Effector memory CD4-positive, alpha-beta T cell (primary cell): Measurements from ENCODE around the gene PITPNM3.

Experiments
- DNase-seq, 3 donors: peaks; one replicate each; pipeline ENCODE4 v3.0.0-alpha.2; 2020
- H3K27ac ChIP-seq: 2 replicates; pipeline ENCODE4 v1.7.0; 2013; ENCODE audit warnings: mild to moderate bottlenecking, low read length, moderate library complexity; ENCODE audit not compliant: insufficient read depth, poor library complexity, severe bottlenecking
- H3K27me3 ChIP-seq: replicated peaks from 2 replicates; pipeline ENCODE4 v1.7.0; 2013; ENCODE audit warnings: mild to moderate bottlenecking, low read length; ENCODE audit not compliant: insufficient read depth, control insufficient read depth, poor library complexity, severe bottlenecking
- H3K36me3 ChIP-seq: 2 replicates; pipeline ENCODE4 v1.7.0; 2013; ENCODE audit warnings: mild to moderate bottlenecking, low read length, moderate library complexity; ENCODE audit not compliant: control insufficient read depth, insufficient read depth
- H3K4me1 ChIP-seq: 2 replicates; pipeline ENCODE4 v1.7.0; 2013; ENCODE audit warnings: low read length, mild to moderate bottlenecking; ENCODE audit not compliant: control insufficient read depth, insufficient read depth, poor library complexity, severe bottlenecking
- H3K4me3 ChIP-seq: 2 replicates; pipeline ENCODE4 v1.7.0; 2013; ENCODE audit warnings: low read length, low read depth, mild to moderate bottlenecking; ENCODE audit not compliant: insufficient read depth, poor library complexity, severe bottlenecking
- H3K9me3 ChIP-seq: 2 replicates; pipeline ENCODE4 v1.7.0; 2013; ENCODE audit warnings: mild to moderate bottlenecking, low read length, moderate library complexity; ENCODE audit not compliant: control insufficient read depth

Gene PITPNM3

GRCh38 chr17:6528557-6528956 is 27.8 kb downstream of the PITPNM3 start:
- Histone ChIP-seq H3K27ac (no peak overlapping the region), H3K36me3 (no peaks in the 10 kb centered on the region)
- no peak for DNase-seq

GRCh38 chr17:6526362-6527152 is 29.8 kb downstream of the PITPNM3 start:
- H3K27me3 ChIP-seq, result no peaks in the 10 kb centered on the region
- H3K27ac ChIP-seq, result no peak overlapping the region
- DNase-seq, result no peak
- H3K9me3 ChIP-seq, result no peaks in the 10 kb centered on the region
- no peaks in the 10 kb centered on the region for H3K4me1 ChIP-seq
- no peaks in the 10 kb centered on the region for H3K36me3 ChIP-seq
- H3K4me3 ChIP-seq, result no peak overlapping the region

More at GRCh38 chr17:6528557-6528956, 27.8 kb downstream of the PITPNM3 start:
- Histone ChIP-seq H3K9me3 (no peaks in the 10 kb centered on the region), H3K4me1 (no peaks in the 10 kb centered on the region), H3K4me3 (no peak overlapping the region), H3K27me3 (no peaks in the 10 kb centered on the region)

GRCh38 chr17:6525731-6526130 is 30.6 kb downstream of the PITPNM3 start:
- Histone ChIP-seq H3K27ac (no peak overlapping the region), H3K36me3 (no peaks in the 10 kb centered on the region), H3K4me1 (no peaks in the 10 kb centered on the region), H3K27me3 (no peaks in the 10 kb centered on the region), H3K9me3 (no peaks in the 10 kb centered on the region), H3K4me3 (no peak overlapping the region)
- no peak for DNase-seq

GRCh38 chr17:6525141-6525540 is 31.2 kb downstream of the PITPNM3 start:
- no peak for DNase-seq
- Histone ChIP-seq H3K27ac (no peak overlapping the region), H3K4me3 (no peak overlapping the region), H3K27me3 (no peaks in the 10 kb centered on the region), H3K9me3 (no peaks in the 10 kb centered on the region), H3K4me1 (no peaks in the 10 kb centered on the region), H3K36me3 (no peaks in the 10 kb centered on the region)

GRCh38 chr17:6524520-6524919 is 31.8 kb downstream of the PITPNM3 start:
- Histone ChIP-seq H3K27ac (no peak overlapping the region), H3K27me3 (no peaks in the 10 kb centered on the region), H3K36me3 (no peaks in the 10 kb centered on the region), H3K4me1 (no peaks in the 10 kb centered on the region), H3K9me3 (no peaks in the 10 kb centered on the region), H3K4me3 (no peak overlapping the region)
- DNase-seq, result no peak

- H3K9me3 ChIP-seq, result no peaks in the 10 kb centered on the region
Measured at GRCh38 chr17:6523809-6524355, 32.5 kb downstream of the PITPNM3 start.

GRCh38 chr17:6523330-6523729 is 33.0 kb downstream of the PITPNM3 start:
- Histone ChIP-seq H3K4me1 (no peaks in the 10 kb centered on the region), H3K4me3 (no peak overlapping the region), H3K36me3 (no peaks in the 10 kb centered on the region), H3K9me3 (no peaks in the 10 kb centered on the region), H3K27me3 (no peaks in the 10 kb centered on the region), H3K27ac (no peak overlapping the region)
- DNase-seq, result no peak

More at GRCh38 chr17:6523809-6524355, 32.5 kb downstream of the PITPNM3 start:
- Histone ChIP-seq H3K27ac (no peak overlapping the region), H3K36me3 (no peaks in the 10 kb centered on the region), H3K4me1 (no peaks in the 10 kb centered on the region), H3K27me3 (no peaks in the 10 kb centered on the region), H3K4me3 (no peak overlapping the region)
- DNase-seq, result no peak

GRCh38 chr17:6521586-6521985 is 34.8 kb downstream of the PITPNM3 start:
- no peaks in the 10 kb centered on the region for H3K36me3 ChIP-seq
- no peak overlapping the region for H3K27ac ChIP-seq
- H3K4me1 ChIP-seq, result no peaks in the 10 kb centered on the region
- H3K4me3 ChIP-seq, result no peak overlapping the region
- H3K27me3 ChIP-seq, result no peaks in the 10 kb centered on the region
- no peaks in the 10 kb centered on the region for H3K9me3 ChIP-seq
- DNase-seq, result no peak

- Histone ChIP-seq H3K27me3 (no peaks in the 10 kb centered on the region), H3K9me3 (no peaks in the 10 kb centered on the region), H3K4me3 (no peak overlapping the region), H3K4me1 (no peaks in the 10 kb centered on the region), H3K36me3 (no peaks in the 10 kb centered on the region), H3K27ac (no peak overlapping the region)
- DNase-seq, result no peak
Measured at GRCh38 chr17:6517062-6517461, 39.3 kb downstream of the PITPNM3 start.

GRCh38 chr17:6514371-6514770 is 42.0 kb downstream of the PITPNM3 start:
- H3K4me1 ChIP-seq, result no peaks in the 10 kb centered on the region
- no peaks in the 10 kb centered on the region for H3K36me3 ChIP-seq
- H3K9me3 ChIP-seq, result no peaks in the 10 kb centered on the region
- no peaks in the 10 kb centered on the region for H3K27me3 ChIP-seq
- H3K27ac ChIP-seq, result no peak overlapping the region
- H3K4me3 ChIP-seq, result no peak overlapping the region
- no peak for DNase-seq
